Activated CD8-positive, alpha-beta memory T cell treated with anti-CD3 and anti-CD28 coated beads, Interleukin-2, amount 50 U/mL, for 1 hour (primary cell): ENCODE measurements around the gene SH3GLB2.
"Not testable (repeated sequence)": the region's sequence is repeated elsewhere in the genome, so short reads cannot be mapped to it uniquely, and the experiment has no call there.

ENCODE experiments used
- DNase-seq: peaks from one replicate; pipeline ENCODE4 v3.0.0-alpha.2; 2020; ENCODE audit errors: extremely low read depth

The SH3GLB2 gene

DNA sequence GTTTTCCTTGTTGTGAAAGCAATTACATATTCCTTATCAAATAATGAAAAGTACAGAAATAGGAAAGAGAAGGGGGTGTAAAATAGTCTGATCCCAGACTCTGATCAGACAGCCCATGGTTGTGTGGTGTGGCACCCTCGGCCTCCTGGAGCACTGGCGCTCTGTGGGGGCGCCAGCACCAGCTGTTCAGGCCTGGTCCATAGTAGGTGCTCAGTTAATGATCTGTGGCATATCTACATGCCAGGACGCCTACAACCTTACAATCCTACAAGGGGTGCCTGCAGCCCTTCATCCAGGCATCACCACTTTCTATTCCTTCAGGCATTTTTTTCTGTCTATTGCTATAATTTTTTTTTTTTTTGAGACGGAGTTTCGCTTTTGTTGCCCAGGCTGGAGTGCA is 24.9 kb upstream of the SH3GLB2 start:
- DNase-seq, result no peak

- DNase-seq, result no peak
Observed at GRCh38 chr9:129052592-129052991, 24.5 kb upstream of the SH3GLB2 start.

- DNase-seq, result no peak
Observed at GRCh38 chr9:129042016-129042415, 13.9 kb upstream of the SH3GLB2 start.

DNA sequence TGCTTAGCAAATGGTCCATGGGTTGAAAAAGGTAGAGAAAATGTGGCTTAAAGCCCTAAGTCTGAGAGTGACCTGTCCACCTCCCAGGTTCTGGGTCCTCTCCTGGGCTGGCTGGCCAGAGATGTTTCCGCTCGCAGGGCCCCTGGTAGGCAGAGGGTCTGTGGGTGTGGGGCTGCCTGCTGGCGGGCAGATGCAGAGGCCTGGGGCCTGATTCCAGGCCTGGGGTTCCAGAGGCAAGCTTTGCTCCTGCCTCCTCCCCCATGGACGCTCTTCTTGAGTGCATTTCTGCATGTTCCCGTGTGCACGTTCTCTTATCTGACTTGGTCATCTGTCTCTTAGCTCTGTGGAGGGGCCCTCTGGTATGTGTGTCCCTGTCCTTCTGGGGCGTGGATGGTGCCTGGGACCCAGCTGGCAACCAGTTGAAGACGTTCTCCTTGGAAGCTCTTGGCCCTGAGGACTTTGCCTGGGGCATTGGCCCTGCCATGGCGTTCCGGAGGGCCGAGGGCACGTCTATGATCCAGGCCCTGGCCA is 12.0 kb upstream of the SH3GLB2 start:
- no peak for DNase-seq

DNA sequence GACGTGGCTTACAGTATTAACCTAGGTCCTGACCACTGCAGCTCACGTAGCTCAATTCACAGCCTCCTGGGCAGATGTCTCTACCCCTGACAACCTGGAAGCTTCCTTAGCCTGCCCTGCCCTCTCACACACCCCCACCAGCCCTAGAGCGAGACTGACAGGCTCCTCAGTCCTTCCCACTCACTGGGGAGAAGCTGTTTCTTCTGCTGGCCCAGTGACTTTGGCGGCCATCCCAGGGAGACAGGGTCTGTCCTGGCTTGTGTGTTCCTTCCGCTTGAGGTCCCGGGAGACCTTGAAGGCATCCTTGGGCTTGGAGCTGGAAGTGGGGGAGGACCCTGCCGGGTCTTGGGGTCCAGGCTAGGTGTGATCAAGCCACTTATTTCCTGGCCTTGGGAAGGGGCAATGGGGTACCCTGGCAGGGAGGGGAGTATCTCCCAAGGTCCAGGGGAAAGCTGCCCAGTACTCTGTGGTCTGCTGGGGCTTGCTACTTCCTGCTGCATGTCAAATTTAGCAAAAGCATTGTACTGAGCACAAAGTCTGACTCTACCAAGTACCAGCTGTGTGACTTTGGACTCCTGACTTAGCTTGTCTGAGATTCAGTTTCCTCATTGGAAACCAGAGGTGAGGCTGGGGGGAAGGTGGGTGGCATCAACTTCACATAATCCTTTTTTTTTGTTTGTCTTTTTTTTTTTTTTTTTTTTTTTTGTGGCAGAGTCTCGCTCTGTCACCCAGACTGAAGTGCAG is 10.2 kb upstream of the SH3GLB2 start:
- no peak for DNase-seq

DNA sequence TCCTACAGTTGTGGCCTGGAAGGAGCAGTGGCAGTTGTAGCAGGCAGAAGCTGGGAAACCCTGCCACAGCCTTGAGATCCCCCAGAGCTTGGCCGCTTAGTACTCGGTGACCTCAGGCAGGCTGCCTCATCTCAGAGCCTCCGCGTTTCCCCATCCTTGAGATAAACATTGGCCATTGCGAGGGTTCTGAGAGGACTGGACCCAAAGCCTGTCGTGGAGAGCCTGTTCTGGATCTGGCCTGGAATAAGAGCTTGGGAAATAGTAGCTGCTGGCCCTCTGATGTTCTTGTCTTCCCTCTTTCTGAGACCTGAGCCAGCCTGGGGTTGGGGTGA is 9.6 kb upstream of the SH3GLB2 start:
- no peak for DNase-seq

DNA sequence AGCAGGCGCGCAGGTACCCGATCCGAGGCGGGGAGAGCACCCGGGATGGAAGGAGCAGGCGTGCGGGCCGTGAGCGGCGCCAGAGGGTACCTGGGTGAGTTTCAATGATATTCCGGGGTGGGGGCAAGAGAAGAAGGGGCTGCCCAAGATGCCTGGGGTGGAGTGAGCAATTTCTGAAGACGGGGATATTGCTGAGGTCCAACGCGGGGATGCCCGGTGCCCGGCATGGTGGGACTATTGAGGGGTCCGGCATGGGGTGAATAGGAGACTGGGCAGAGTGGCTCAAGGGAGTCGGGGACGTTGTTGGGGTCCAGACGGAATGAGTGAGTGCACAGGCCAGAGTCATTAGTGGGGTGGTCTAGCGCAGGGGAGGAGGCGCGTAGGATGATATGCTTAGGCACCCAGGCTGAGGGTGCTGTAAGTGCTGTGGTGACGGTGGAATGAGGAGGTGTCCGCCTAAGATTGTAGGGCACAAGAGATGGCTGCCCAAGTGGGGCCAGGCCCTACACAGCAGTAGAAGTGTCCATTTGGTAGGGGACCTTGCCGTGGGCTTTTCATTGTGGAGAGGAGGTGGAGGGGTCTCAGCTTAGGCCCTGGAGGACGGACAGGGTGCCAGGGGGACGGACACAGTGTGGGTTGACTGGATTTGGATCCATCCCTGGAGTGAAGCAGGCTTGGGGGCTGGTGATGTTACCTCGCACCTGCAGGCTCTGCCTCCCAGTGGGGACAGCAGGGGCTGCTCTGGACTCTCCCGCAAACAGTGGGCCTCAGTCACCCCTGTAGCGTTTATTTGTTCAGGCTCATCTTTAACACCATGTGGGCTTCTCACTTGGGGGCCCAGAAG is 9.0 kb upstream of the SH3GLB2 start:
- DNase-seq, result no peak

DNA sequence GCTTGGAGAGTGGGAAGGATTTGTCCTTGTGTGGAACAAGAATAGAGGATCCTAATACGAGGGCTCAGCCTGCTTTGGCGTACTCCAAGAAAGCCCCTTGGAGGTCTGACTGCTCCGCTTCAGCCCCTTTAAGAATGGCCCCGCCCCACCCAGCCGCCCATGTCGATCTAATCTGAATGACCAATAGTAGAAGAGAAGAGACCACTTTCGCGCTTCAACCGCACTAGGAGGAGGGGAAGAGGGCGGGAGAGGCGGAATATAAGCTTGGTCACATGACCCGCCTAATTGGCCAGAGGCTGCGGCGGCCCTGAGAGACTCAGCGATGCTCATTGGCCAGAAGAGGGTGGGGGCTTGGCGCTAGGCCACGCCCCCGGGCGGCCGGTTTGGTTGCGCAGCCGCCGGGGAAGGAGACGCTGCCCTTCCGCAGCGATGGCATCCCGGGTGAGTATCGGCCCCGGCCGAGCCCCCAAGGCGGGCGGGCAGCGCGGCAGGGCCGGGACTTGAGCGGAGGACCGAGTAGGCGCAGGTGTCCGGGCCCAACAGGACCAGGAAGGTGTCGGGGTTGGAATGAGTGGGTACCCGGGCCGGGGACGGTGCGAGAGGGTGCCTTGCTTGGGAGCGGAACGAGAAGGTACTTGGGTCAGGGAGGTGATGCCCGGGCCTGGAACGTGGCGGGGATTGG is 8.3 kb upstream of the SH3GLB2 start, which contains the start of gene MIGA2:
Gene MIGA2, plus strand, starts transcription at position 386 of the 682 bp plus-strand sequence. CDS start 3,969 bp downstream, outside the sequence.
- peak; percentile 91 for DNase-seq

DNA sequence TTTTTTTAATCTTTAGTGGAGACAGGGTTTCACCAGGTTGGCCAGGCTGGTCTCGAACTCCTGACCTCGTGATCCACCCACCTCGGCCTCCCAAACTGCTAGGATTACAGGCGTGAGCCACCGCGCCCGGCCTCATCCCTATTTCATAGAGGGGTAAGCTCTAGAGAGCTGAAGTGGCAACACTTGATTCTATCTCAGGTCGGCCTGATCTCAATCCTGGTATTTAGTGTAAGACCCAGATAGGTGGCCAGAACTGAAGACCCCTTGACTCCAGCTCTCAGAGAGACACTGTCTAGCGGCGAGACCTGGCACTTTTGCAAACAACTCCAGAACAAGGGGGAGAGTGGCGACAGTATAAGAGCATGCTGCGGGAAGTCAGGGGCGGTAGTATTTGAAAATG is 7.7 kb upstream of the SH3GLB2 start:
- DNase-seq, result not testable (repeated sequence)

GRCh38 chr9:129033216-129033615 is 5.1 kb upstream of the SH3GLB2 start:
- no peak for DNase-seq

- no peak for DNase-seq
Observed at GRCh38 chr9:129032541-129033159, 4.5 kb upstream of the SH3GLB2 start.

DNA sequence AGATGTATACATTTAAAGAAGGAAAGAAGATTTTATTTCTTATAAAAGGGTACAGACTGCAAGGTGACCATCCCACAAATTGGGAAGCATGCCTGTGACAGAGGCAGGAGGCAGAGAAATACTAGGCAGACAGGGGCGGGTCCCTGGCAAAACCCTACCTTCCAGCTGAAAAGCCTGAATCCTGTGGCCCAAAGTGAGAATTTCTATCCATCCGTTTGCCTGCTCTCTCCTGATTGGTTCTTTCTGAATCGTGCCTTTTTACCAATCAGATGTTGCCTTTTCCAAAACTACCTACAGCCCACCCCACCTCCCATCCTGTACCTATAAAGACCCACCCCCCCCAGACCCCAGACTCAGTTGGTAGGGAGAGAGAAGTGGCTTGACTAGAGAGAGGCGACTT is 3.4 kb upstream of the SH3GLB2 start:
- DNase-seq, result no peak

DNA sequence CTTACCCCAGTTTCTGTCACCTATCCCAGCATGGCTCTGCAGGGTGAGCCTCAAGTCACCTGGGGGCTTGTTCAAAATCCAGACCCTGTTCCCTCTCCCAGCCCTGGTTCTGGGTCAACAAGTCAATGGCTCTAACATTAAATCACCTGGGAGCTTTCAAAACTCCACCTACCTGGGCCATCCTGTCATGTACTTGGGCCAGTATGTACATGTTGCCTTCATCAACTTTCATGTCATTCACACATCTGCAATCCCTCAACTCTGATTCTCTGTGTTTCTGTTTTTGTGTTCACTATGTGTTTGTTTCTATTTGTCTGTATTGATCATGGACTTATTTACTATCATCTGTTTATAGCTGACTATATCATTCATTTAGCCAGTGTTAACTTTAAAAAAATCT is 2.1 kb upstream of the SH3GLB2 start:
- no peak for DNase-seq

DNA sequence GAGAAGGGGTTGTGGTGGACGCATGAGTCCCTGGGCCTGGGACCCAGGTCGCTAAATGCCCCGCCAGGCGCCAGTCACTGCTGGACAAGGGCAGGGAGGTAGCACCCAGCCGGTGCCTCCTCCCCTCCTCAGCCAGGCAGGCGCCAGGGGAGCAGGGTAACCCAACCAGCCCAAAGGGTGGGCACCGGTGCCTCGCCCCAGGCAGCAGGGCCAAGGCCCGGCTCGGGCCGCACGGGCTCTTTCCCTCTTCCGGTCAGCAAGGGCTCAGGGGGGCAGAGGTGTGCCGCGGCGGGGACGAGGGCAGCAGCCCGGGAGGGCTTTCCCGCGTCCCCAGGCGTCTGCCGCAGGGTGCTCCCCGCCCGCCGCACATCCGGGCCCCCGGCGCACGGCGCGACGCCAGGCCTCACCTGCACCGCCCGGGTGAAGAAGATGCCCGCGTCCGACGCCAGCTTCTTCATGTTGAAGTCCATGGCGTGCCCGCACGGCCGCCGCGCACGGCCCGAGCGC is 393 bp downstream of the SH3GLB2 start:
- DNase-seq, result no peak

DNA sequence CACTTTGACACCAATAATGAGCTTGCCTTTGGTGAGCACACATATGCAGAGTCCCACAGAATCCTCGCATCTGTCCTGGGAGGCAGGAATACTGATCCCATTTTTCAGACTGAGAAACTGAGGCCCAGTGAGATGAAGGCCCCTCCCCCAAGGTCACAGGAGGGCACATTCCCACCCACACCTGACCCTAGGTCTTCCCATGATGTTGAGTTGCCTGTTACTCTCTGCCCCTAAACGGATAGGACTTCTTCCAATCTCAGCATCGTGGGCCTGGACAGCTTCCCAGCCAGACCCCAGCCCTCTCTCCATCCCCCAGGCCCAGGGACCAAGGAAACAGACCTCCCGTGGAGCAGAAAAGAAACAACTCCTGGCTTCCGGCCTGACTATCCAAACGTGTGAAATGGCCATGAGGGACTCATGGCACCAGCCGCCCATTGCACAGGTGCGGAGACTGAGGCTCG is 877 bp downstream of the SH3GLB2 start:
- DNase-seq, result no peak

DNA sequence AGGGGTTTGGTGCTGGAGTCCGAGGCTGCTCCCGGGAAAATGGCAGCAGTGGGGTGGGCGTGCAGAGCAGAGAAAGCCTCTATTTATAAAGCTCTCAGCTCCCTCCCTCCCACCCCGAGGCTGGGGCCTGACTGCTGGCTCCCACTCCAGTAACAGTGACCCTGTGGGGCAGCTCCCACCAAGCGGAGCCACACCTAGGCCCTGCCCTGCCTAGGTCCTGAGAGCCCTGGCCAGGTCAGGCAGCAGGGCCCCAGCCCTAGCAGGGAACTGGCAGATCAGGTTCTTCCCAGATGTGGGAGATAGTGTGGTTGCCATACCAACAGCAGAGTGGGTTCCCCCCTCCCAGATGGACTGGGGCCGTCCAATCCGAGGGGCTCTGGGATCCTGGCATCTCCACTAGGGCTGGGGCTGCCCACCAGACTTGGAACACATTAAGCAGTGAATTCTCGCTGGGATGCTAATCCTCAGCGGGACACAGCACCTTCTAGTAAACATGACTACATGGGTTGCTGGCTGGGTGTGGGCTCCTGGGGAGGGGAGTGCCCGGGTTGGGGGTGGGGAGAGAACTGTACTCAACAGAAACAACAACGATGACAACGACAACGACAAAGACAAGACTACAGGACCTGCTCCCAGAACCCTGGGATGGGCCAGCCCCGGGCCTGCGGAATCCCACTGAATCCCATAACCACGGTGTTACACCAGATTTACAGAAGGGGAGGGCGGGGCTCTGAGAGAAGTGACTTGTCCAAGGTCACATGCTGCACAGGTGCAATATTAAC is 1.5 kb downstream of the SH3GLB2 start:
- no peak for DNase-seq

GRCh38 chr9:129023908-129024233 is 4.3 kb downstream of the SH3GLB2 start:
- no peak for DNase-seq

DNA sequence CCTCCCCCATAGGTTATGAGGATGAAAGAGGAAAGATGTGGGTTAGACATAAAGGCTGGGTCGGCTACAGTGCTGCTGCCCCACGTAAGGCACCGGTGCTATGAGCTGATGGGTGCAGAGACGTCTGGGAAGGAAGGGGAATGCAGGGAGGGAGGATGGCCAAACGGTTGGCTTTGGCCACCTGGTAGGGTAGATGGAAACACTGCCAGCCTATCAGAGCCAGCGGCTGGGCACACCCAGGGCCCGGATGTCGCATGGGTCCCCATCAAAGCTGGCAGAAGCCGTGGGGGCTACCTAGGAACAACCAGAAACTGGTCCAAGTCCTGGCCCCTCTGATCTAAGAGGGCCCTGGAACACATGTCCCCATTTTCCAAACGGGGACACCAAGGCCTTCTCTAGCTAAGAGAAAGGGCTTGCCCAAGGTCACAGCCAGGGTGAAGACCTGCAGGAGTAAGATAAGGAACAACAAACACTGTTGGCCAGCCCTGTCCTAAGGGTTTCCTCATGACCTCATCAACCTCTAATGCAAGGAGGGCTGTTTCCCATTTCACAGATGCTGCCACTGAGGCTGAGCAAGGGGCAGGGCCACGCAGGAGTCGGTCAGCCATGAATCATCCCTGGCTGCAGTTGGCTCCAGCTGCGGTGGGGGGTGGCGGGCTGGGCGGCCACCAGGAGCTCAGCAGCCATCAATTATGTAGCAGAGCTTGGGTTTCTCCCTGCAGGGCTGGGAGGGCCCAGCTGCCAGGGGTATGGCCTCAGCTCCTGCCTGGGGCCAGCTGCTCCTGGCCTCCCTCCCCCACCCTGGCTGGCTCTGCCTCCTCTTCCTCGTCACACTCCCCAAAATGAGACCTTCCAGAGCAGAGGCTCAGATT is 4.9 kb downstream of the SH3GLB2 start:
- no peak for DNase-seq

GRCh38 chr9:129022037-129022436 is 6.1 kb downstream of the SH3GLB2 start:
- DNase-seq, result no peak

DNA sequence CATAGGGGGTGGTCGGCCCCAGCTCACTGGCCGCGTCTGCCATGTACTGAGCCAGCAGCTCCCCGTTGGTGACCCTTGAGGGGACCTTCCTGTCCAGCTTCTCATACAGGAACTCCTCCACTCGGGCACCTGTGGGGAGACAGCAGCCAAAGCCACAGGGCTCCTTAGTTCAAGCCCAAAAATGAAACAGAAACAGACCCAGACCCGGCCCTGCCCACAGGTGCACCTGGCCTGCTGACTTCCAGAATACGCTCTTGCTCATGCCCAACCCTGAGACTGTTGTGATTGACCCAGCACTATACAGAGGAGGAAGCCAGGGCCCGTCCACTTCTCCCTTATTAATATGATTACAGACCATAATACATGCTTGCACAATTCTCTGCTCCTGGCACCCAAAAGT is 7.0 kb downstream of the SH3GLB2 start:
- no peak for DNase-seq
